BLaER1 (cell line): ENCODE measurements around the gene ZNF281.
"Not testable (repeated sequence)": the region's sequence is repeated elsewhere in the genome, so short reads cannot be mapped to it uniquely, and the experiment has no call there.

Experiments used
- H3K27ac ChIP-seq: shearing (Covaris generic); formaldehyde crosslinking; 2 replicates; pipeline ENCODE4 v1.8.1; 2022
- H3K27me3 ChIP-seq: shearing (Covaris generic); formaldehyde crosslinking; 2 replicates; pipeline ENCODE4 v1.8.1; 2022
- H3K36me3 ChIP-seq: shearing (Covaris generic); formaldehyde crosslinking; 2 replicates; pipeline ENCODE4 v1.8.1; 2022
- H3K4me1 ChIP-seq: shearing (Covaris generic); formaldehyde crosslinking; 2 replicates; pipeline ENCODE4 v1.8.1; 2022
- H3K4me2 ChIP-seq: shearing (Covaris generic); formaldehyde crosslinking; 2 replicates; pipeline ENCODE4 v1.8.1; 2022
- H3K4me3 ChIP-seq: shearing (Covaris generic); formaldehyde crosslinking; 2 replicates; pipeline ENCODE4 v1.8.1; 2022
- H3K9ac ChIP-seq: shearing (Covaris generic); formaldehyde crosslinking; 2 replicates; pipeline ENCODE4 v1.8.1; 2022
- H3K9me3 ChIP-seq: shearing (Covaris generic); formaldehyde crosslinking; 2 replicates; pipeline ENCODE4 v1.8.1; 2022
- H4K20me1 ChIP-seq: shearing (Covaris generic); formaldehyde crosslinking; 2 replicates; pipeline ENCODE4 v1.8.1; 2022
- Cebpa-rat ChIP-seq: shearing (Covaris generic); IDR thresholded peaks from 2 replicates; pipeline ENCODE4 v1.8.1; 2022

Gene ZNF281

DNA sequence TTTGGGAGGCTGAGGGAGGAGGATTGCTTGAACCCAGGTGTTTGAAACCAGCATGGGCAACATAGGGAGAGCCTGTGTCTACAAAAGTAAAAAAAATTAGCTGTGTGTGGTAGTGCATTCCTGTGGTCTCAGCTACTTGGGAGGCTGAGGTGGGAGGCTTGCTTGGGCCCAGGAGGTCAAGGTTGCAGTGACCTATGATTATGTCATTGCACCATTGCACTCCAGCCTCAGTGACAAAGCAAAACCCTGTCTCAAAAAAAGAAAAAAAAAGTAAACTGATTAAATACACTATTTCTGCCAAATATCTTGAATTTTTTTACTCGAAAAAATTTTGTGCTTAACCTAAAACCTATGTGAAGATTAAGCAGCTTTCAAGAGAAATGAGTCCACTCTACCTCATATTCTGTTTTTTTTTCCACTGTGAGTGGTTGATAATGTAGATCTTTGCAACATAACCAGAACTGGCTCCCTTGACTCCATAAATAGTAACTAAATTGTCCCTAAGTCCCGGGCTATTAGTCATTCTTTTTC, 19.4 kb upstream of the ZNF281 start:
- Histone ChIP-seq H3K4me3 (no peak overlapping the region), H4K20me1 (no peaks in the 10 kb centered on the region), H3K9me3 (no peaks in the 10 kb centered on the region), H3K27me3 (no peaks in the 10 kb centered on the region), H3K27ac (no peak overlapping the region), H3K4me2 (no peak overlapping the region), H3K4me1 (no peaks in the 10 kb centered on the region), H3K9ac (no peak overlapping the region), H3K36me3 (no peaks in the 10 kb centered on the region)
- no peak for TF ChIP-seq Cebpa-rat

DNA sequence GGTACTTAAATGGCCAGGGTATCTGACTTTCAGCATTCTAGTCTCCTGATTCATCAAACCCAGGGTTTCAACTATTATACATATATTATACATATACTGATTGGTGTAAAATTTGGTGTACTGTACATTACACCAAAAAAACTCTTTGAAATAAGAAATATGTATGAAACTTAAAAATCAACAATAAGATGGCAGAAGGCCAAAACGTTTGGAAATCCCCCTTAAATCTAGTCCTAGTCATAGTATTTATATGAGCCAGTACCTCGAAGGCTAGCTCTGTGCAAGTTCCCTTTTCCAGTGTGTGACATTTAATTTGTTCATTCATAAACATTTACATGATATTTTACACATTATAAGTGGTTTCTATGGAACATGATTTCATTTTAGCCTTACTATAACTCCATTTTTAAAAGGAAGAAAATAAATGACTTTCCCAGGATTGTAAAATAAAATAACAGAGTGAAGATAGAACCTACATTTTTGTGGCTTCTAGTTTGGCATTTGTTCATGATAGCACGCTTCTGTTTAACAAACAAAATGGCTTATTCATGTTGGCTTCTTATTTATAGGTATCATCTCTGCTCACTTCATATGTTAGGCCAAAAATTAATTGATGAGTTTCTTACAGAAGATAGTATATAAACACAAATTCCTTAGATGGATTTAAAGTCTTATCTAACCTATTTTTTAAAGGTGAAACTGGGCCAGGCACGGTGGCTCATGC, 18.8 kb upstream of the ZNF281 start:
- Histone ChIP-seq H3K9ac (no peak overlapping the region), H3K27ac (no peak overlapping the region), H3K36me3 (no peaks in the 10 kb centered on the region), H3K27me3 (no peaks in the 10 kb centered on the region), H4K20me1 (no peaks in the 10 kb centered on the region), H3K4me1 (no peaks in the 10 kb centered on the region), H3K9me3 (no peaks in the 10 kb centered on the region), H3K4me2 (no peak overlapping the region), H3K4me3 (no peak overlapping the region)
- no peak for TF ChIP-seq Cebpa-rat

DNA sequence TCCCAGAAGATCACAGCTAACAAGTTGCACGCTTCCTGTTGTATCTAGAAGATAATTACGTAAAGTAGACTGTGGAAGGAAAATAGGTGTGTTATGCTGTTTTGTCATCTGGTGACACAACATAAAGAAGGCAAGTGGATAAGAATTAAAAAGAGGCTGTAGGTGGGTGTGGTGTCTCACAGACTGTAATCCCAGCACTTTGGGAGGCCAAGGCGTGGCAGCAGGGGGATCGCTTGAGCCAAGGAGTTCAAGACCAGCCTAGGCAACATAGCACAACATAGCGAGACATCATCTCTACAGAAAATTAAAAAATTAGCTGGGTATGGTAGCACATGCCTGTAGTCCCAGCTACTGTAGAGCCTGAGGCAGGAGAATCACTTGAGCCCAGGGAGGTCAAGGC, 17.9 kb upstream of the ZNF281 start:
- Histone ChIP-seq H3K27me3 (no peaks in the 10 kb centered on the region), H3K36me3 (no peaks in the 10 kb centered on the region), H3K9ac (no peak overlapping the region), H3K4me3 (no peak overlapping the region), H3K27ac (no peak overlapping the region), H3K4me1 (no peaks in the 10 kb centered on the region), H4K20me1 (no peaks in the 10 kb centered on the region), H3K9me3 (no peaks in the 10 kb centered on the region), H3K4me2 (no peak overlapping the region)
- no peak for TF ChIP-seq Cebpa-rat

DNA sequence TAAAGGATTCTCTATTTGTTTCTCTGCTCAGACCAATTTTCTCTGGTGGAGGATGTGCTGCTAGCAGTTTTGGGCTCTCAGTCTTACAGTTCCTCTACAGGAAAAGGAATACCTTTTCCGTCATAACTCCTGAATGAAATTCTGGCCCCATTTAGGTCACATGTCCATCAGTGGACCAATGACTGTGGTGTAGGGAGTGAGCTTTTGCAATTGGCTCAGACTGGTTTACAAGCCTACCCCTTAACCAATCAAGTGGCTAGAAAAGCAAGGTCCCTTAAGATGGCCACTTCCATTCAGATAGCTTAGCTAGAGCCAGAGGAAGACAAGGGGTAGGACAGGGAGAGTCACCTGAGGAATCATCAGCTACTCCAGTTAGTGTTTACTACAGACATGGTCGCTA, 16.4 kb upstream of the ZNF281 start:
- Histone ChIP-seq H3K4me2 (no peak overlapping the region), H3K4me1 (no peaks in the 10 kb centered on the region), H3K36me3 (no peaks in the 10 kb centered on the region), H3K9me3 (no peaks in the 10 kb centered on the region), H3K4me3 (no peak overlapping the region), H4K20me1 (no peaks in the 10 kb centered on the region), H3K27ac (no peak overlapping the region), H3K27me3 (no peaks in the 10 kb centered on the region), H3K9ac (no peak overlapping the region)
- TF ChIP-seq Cebpa-rat = no peak

DNA sequence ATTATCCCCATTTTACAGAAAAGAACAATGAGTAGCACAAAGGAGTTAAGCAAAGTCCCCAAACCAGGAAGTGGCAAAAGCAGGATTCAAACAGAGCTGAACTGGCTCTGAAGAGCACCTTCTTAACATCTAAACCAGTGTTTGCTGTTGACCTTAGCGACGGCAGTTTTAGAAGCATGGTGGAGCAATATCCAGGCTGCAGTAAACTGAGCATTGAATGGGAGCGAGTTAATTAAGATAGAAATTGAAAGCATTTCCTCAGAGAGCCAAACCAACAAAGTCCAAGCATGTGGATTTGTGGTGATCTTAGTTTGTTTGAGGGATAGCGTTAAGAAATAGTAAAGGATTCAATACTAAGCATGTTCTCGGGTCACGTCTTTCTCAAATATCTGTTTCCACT, 13.4 kb upstream of the ZNF281 start:
- H3K9ac ChIP-seq = no peak overlapping the region
- no peak for TF ChIP-seq Cebpa-rat
- H4K20me1 ChIP-seq = no peaks in the 10 kb centered on the region
- no peak overlapping the region for H3K4me3 ChIP-seq
- no peaks in the 10 kb centered on the region for H3K9me3 ChIP-seq
- no peaks in the 10 kb centered on the region for H3K27me3 ChIP-seq
- H3K27ac ChIP-seq = no peak overlapping the region
- H3K4me1 ChIP-seq = no peaks in the 10 kb centered on the region
- H3K4me2 ChIP-seq = no peak overlapping the region
- no peaks in the 10 kb centered on the region for H3K36me3 ChIP-seq

DNA sequence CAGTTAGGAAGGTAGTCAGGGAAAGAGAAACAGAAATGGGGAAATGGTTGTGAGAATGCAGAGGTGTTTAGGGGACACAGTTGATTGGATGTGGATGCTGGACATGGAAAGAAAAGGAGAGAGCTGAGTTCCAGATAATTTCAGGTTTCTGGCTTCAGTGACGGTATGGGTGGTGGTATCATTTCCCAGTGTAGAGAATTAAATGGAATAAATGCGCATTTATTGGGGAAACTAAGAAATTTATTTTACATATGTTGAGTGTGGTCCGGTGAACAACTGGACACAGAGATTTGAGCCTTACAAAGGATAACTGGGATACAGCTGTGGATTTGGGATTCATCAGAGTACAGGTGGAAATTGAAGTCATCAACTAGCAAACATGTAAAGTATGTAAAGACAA, 12.4 kb upstream of the ZNF281 start:
- Histone ChIP-seq H3K9ac (no peak overlapping the region), H3K4me2 (no peak overlapping the region), H3K27ac (no peak overlapping the region), H3K27me3 (no peaks in the 10 kb centered on the region), H3K9me3 (no peaks in the 10 kb centered on the region), H3K4me3 (no peak overlapping the region), H4K20me1 (no peaks in the 10 kb centered on the region), H3K4me1 (no peaks in the 10 kb centered on the region), H3K36me3 (no peaks in the 10 kb centered on the region)
- no peak for TF ChIP-seq Cebpa-rat

DNA sequence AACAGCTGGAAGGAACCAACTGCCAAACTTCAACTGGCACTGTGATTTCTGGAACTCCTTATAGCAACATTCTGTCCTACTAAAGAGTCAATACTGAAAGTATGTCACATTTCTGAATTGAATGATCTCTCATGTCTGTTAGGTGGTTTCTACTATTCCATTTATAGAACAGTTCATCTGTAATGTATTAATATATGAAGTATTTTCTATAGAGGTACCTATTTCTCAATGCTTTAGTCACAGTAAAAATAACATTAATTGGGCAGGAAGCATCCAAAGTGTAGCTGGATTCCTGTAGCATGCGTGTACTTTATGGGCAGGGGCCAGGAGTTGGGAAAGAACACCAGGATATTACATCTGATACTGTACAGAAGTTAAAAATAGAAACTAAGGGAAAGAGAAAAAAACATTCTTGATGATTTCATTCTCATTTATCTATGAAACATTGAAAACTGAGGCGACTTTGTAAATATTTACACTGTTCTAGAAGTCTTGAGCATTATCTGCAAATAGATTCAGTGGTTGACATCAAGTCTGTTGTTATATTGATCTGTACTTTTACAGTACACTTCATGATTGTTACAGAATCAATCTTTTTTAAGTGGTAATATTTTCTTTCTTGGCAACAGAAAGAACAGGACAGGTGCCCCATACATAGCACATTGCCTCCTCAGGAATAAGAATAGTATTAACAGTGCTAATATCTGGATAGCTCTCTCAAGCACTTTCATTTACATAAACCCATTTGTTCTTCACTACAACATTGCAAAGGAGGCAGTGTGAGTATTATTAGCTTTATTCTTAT, 6.2 kb upstream of the ZNF281 start:
- Histone ChIP-seq H3K9me3 (no peaks in the 10 kb centered on the region), H3K36me3 (no peaks in the 10 kb centered on the region), H3K4me1 (no peaks in the 10 kb centered on the region), H3K9ac (no peak overlapping the region), H3K27me3 (no peaks in the 10 kb centered on the region), H3K4me2 (no peak overlapping the region), H4K20me1 (no peaks in the 10 kb centered on the region), H3K4me3 (no peak overlapping the region), H3K27ac (no peak overlapping the region)
- TF ChIP-seq Cebpa-rat = no peak

- H3K27me3 ChIP-seq = no peaks in the 10 kb centered on the region
- H3K27ac ChIP-seq = no peak overlapping the region
- H3K4me2 ChIP-seq = no peak overlapping the region
- no peaks in the 10 kb centered on the region for H3K36me3 ChIP-seq
- H3K9me3 ChIP-seq = no peaks in the 10 kb centered on the region
- TF ChIP-seq Cebpa-rat = no peak
- peaks cover 6% of the 10 kb centered on the region for H3K4me1 ChIP-seq
- H3K9ac ChIP-seq = no peak overlapping the region
- no peak overlapping the region for H3K4me3 ChIP-seq
- no peaks in the 10 kb centered on the region for H4K20me1 ChIP-seq
Observed at GRCh38 chr1:200415227-200415626, 5.4 kb upstream of the ZNF281 start.

DNA sequence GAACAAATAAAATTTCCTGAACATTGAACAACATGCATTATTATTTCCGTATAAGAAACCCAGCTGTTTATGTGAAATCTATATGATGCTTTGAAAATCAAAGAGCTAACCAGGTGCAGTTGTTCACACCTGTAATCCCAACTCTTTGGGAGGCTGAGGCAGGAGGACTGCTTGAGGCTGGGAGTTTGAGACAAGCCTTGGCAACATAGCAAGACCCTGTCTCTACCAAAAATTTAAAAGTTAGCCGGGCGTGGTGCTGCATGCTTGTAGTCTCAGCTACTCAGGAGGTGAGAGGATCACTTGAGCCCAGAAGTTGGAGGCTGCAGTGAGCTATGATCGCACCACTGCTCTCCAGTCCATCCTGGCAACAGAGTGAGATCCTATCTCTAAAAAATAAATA, 4.8 kb upstream of the ZNF281 start:
- Histone ChIP-seq H4K20me1 (no peaks in the 10 kb centered on the region), H3K4me2 (no peak overlapping the region), H3K36me3 (no peaks in the 10 kb centered on the region), H3K9me3 (no peaks in the 10 kb centered on the region), H3K4me3 (no peak overlapping the region), H3K9ac (no peak overlapping the region), H3K4me1 (peaks cover 7% of the 10 kb centered on the region), H3K27ac (no peak overlapping the region), H3K27me3 (no peaks in the 10 kb centered on the region)
- no peak for TF ChIP-seq Cebpa-rat

- not testable (repeated sequence) for H3K27me3 ChIP-seq, H3K9me3 ChIP-seq, H3K9ac ChIP-seq, H3K27ac ChIP-seq, H3K36me3 ChIP-seq, H3K4me3 ChIP-seq, H3K4me2 ChIP-seq, H4K20me1 ChIP-seq
- H3K4me1 ChIP-seq = peaks cover 10% of the 10 kb centered on the region
Observed at GRCh38 chr1:200413766-200414165, 3.9 kb upstream of the ZNF281 start.
